Brain pericyte (primary cell): ENCODE measurements around the gene SETD1B.
"Not testable (repeated sequence)": the region's sequence is repeated elsewhere in the genome, so short reads cannot be mapped to it uniquely, and the experiment has no call there.

ENCODE experiments used
- DNase-seq: peaks from one replicate; pipeline ENCODE4 v3.0.0-alpha.2; 2012; ENCODE audit warnings: low read depth, low spot score

Gene SETD1B

DNA sequence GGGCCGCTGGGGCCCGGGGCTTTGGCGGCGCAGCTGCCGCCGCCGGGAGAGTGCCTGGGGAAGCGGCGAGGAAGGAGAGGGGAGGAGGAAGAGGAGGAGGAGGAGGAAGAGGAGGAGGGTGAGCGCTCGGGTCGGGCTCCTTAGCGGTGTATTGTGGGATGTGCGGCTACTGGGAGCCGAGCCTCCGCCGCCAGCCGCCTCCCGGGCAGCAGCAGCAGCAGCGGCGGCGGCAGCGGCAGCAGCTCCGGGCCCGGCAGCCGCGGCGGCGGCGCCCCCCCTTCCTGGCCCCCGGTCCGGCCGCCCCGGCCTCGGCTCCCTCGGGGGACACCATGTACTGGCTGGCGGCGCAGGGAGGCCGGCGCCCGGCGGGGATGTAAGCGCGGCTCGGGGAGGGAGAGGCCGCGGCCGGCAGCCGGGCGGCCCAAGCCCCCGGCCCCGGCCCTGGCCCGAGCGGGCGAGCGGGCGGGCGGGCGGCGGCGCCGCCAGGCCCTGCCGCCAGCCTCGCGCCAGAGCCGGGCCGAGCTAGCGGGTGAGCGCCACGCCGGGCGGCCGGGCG, at the start of gene SETD1B:
TSS of gene SETD1B (plus strand) at position 149 of the 556 bp plus-strand sequence. CDS start 729 bp downstream, outside the sequence.
- DNase-seq, result no peak

- DNase-seq, result no peak
Observed at GRCh38 chr12:121754836-121755235, 49.0 kb upstream of the SETD1B start.

DNA sequence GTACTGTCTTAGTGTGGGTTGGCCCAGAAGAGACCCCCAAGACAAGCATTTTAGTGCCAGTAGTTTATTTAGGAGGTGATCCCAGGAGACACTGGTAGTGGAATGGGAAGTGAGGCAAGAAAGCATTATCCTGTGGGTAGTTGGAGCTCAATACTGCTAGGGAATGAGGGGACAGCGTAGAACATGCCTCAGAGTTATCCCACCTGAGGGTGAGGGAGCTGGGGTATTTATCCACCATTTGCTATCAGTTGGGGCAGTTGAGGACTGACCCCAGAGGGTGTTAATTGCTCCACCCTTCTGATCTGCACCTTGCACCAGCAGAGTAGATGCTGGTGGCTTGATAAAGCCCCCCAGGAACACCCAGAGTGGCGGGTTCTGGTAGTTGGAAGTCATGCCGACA, 48.2 kb upstream of the SETD1B start:
- no peak for DNase-seq

DNA sequence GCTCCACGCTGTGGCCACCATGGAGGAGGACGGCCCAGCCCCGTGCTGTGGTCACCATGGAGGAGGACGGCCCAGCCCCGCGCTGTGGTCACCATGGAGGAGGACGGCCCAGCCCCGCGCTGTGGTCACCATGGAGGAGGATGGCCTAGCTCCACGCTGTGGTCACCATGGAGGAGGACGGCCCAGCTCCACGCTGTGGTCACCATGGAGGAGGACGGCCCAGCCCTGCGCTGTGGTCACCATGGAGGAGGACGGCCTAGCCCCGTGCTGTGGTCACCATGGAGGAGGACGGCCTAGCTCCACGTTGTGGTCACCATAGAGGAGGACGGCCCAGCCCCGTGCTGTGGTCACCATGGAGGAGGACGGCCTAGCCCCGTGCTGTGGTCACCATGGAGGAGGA, 45.3 kb upstream of the SETD1B start:
- DNase-seq, result not testable (repeated sequence)

DNA sequence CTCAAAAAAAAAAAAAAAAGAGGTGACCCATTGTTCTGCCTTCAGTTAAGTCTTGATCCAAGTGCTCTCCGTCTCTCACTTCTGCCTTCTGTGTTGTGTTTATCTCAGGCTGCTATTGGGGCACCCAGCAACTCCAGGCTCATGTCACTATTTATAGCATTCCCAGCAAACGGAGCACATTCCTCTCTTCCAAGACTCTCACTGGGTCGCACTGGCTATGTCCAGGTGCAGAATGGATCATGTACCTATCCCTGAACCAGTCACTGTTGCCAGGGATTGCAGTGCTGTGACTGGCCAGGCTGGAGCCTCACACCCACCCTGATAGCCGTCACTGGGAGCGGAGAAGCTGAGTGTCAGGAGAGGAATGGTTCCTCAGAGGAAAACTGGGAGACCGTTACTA, 41.5 kb upstream of the SETD1B start:
- no peak for DNase-seq

DNA sequence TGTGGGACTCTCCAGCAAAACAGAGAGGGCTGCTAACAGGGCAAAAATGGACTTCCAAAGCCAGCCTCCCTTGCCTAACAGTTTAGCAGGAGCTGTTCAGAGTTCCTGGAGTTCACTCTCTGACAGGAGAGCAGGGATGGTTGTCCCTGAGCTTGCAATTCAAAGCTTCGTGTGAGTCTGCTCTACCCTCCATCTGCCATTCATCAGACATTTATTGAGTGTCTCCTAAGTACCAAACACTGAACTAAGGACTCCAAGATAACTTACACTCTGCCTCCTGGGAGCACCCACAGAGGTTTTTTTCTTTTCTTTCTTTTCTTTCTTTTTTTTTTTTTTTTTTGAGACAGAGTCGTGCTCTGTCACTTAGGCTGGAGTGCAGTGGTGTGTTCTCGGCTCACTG, 39.0 kb upstream of the SETD1B start:
- DNase-seq, result no peak

- peak; percentile 82 for DNase-seq
Observed at GRCh38 chr12:121765573-121765972, 38.2 kb upstream of the SETD1B start.

- no peak for DNase-seq
Observed at GRCh38 chr12:121766290-121767039, 37.3 kb upstream of the SETD1B start.

- no peak for DNase-seq
Observed at GRCh38 chr12:121767525-121768016, 36.2 kb upstream of the SETD1B start.

DNA sequence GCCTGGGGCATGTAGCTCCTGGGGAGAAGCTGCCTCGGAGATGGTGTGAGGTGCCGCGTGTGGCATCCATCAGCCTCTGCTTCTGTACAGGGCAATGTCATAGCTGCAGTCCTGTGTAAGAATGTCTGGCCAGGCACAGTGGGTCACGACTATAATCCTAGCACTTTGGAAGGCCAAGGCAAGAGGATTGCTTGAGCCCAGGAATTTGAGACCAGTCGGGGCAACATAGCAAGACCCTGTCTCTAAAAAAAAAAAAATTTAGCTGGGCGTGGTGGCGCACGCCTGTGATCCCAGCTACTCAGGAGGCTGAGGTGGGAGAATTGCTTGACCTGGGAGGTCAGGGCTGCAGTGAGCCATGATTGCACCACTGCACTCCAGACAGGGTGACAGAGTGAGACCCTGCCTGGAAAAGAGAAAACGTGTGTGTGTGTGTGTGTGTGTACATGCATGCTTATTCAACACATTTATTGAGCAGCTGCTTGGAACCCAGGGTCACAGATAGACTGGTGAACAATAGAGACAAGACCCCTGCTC, 34.4 kb upstream of the SETD1B start:
- DNase-seq, result no peak

DNA sequence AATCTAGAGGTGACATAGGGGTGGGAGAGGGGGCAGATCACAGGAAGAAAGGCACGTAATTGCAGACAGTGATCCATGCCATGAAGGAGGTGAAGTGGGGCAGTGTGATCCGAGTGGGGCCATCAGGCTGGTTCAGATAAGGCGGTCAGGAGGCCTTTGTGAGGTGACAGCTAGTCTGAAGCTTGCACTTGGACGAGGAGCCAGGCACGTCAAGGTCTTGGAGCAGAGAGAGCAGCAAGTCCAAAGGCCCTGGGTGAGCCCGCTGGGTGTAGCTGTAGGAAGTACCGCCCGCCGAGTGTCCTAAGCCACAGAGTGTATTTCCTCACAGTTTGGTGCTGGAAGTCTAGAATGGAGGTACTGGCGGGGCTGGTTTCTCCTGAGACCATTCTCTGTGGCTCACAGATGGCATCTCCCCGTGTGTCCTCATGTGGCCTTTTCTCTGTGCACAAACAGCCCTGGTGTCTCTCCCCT, 33.9 kb upstream of the SETD1B start:
- DNase-seq, result no peak

DNA sequence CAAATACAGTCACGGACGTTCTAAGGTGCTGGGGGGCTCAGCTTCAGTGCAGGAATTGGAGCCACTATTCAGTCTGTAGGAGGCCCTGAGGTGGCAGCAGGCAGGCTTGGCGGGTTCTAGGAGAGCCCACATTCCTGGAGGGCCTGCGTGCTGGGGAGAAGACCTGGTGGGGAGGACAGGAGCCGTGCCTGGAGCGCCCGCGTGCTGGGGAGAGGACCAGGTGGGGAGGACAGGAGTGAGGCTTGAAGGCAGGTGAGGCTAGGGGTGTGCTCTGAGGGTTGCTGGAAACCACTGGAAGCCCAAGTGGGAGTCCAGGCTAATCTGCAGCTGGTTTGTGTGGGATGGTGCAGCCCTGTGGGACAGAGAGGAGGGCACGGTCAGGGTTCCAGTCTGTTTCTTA, 33.4 kb upstream of the SETD1B start:
- no peak for DNase-seq

DNA sequence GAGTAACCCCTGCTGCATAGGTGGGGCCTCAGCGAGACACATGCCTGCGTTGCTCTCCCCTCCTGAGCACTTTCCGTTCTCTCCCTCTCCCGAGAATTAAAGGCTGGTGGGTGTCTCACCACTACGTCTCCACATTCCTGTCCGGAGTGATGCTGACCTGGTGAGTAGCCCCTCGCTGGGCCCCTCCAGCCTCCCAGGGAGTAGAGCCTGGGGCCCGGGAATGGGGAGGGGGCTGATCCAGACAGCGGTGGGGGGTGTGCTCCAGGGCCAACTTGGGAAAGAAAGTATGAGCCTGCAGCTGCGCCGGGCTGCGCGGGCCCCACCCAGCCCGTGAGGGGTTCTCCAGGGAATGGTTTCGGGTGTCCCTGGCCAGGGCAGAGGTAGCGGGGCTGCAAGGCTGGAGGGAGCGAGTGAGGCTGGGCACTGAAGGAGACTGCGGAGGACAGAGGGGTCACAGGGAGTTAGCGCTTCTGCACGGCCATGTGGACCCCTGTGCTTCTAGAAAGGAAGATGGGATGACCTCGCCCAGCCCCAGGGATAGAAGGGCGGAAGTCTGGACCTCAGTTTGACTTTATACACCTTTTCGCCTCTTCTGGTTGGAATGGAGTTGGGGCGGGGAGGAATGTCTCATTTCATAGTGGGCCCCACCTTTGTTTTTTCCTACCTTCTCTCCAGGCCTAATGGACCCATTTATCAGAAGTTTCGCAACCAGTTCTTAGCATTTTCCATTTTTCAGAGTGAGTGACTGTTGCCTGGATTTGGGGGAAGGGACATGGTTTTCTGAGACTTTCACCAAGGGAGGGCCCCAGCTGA, 32.8 kb upstream of the SETD1B start:
- DNase-seq, result no peak

DNA sequence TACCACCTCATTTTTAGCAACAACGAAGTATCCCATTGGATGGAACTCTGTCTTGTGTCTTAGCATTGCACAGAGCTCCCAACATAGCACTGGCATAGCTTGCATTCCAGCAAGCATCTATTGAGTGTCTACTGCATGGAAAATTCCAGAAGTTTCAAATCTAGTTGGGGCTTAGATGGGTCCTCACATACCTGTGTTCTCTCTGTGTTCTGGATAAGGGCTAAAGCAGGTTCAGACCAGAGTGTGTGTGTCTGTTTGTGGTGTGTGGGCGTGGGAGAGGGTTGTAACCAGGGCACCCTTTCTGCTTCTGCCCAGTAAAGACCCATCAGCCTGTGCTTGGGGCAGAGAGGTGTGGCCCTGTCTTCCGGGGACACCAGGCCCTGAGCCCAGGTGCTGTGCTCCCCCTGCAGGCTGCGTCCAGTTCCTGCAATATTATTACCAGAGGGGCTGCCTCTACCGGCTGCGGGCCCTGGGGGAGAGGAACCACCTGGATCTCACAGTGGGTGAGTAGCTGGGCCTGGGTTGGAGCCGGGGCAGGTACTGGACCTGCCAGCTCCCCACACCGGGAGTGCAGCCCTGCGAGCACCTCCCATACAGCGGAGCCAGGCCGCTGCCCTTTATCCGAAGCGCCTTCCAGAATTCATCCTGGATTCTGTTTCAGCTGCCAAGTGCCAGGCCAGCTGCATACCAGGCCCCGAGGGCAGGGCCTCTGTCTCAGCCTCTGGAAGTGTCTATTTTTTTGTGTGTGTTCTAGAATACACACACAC, 30.6 kb upstream of the SETD1B start:
- DNase-seq, result no peak

DNA sequence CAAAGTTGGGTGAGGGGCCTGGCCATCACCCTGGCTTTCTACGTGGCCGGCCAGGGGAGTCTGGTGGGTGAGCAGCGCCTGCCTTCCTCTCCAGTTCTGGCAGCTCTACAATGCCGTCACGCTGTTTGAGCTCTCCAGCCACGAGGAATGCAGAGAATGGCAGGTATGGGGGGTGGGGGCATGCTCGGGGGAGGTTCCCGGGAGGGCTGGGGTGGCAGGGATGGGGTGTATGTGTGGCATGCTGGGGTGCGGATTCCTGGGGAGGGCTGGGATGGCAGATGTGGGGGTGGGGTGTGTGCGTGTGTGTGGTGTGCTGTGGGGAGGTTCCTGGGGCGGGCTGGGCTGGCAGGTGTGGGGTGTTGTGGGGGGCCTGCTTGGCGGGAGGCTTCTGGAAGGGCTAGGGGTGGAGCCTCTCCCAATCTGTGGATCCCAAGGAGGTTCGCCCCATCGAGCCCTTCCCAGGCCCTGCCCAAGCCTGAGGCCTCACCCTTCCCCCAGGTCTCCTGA, 28.8 kb upstream of the SETD1B start:
- no peak for DNase-seq

DNA sequence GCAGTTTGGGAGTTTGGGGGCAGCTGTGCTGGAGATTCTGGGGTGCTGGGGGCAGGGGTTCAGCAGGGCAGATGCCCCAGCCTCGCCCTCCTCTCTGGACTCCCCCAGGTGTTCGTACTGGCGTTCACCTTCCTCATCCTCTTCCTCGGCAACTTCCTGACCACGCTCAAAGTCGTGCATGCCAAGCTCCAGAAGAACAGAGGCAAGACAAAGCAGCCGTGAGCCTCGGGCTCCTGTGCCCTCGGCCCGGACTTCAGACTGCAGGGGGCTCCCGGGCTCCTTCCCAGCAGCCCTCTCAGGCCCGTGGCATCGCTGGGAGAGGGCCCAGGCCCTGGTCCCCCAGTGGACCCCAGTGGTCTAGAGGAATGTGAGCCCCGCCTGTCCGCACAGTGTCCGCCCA, 28.3 kb upstream of the SETD1B start:
- no peak for DNase-seq

DNA sequence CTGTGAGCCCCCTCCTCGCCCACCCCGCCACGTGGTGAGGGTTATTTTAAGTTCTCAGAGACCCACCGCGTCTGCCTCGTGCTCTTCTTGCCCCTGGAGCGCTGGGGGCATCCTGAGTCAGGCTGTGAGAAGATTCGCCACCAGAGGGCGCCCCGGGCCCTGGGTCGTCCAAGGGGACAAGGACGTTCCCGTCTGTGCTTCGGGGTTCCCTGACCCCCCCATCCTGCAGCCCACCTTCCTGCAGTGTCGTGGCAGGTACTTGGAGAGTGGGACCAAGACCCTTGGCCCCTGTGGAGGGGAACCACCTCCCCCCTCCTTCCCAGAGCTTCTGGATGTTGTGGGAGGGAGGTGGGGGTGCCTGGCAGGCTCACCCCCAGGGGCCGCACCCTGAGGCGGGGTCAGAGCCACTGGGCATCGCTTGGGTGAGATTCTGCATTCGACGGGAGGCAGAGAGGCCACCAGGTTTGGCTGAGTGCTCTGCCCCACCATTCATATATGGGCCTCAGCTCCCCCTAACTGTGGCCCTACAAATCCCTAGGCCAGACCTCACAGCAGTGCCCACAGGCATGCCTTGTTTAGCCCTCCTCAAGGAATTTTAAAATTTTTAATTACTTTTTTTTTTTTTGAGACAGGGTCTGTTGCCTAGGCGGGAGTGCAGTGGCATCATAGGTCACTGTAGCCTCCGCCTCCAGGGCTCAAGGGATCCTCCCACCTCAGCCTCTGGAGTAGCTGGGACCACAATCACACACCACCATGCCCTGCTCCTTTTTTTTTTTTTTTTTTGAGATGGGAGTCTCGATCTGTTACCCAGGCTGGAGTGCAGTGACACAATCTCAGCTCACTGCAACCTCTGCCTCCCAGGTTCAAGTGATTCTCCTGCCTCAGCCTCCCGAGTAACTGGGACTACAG, 27.4 kb upstream of the SETD1B start:
- DNase-seq, result no peak

- DNase-seq, result no peak
Observed at GRCh38 chr12:121778567-121779421, 25.0 kb upstream of the SETD1B start.

GRCh38 chr12:121779422-121779895, 24.4 kb upstream of the SETD1B start:
- no peak for DNase-seq
